Muscle of back (tissue), 13 donors: ENCODE results near the gene SCGB1A1. TPM values are rescaled to one million over a fixed set of nuclear protein-coding genes. Genes with fewer than 3 reads are reported as not detected.
"Not testable (repeated sequence)": the region's sequence is repeated elsewhere in the genome, so short reads cannot be mapped to it uniquely, and the experiment has no call there.

Experiments used
- DNase-seq, 3 donors: peaks; one replicate each; pipeline versions ENCODE4 v3.0.0 to v3.0.0-alpha.2; 2013
- long read RNA-seq, 9 donors: transcript quantifications; one replicate each; lab custom pipeline, GENCODE V29; 2026
- polyA plus RNA-seq, 10 donors: library from polyadenylated mRNA; unstranded; fragments of 120-200 nt; gene quantifications; one replicate each; pipeline ENCODE4 v1.2.1, GENCODE V29; 2013; ENCODE audit not compliant: insufficient read length in 10 of 10

Gene SCGB1A1
- not detected for polyA plus RNA-seq
- long read RNA-seq, donor 1, result 0 reads
- long read RNA-seq, donor 2, result 0 reads
- long read RNA-seq, donor 3, result 0 reads
- long read RNA-seq, donor 4, result 0 reads
- long read RNA-seq, donor 5, result 0 reads
- long read RNA-seq, donor 6, result 0 reads
- long read RNA-seq, donor 7, result 0 reads
- long read RNA-seq, donor 8, result 0 reads
- long read RNA-seq, donor 9, result 0 reads

GRCh38 chr11:62418733-62419132 is at the start of gene SCGB1A1:
Gene SCGB1A1, plus strand, starts transcription at chr11:62419033. Its CDS starts 63 bp downstream, at chr11:62419096.
- no peak for DNase-seq

GRCh38 chr11:62370743-62371440 is 47.9 kb upstream of the SCGB1A1 start:
- DNase-seq, result no peak

GRCh38 chr11:62372871-62373270 is 46.0 kb upstream of the SCGB1A1 start:
- no peak for DNase-seq

- DNase-seq, result no peak
These were observed 45.2 kb upstream of the SCGB1A1 start for GRCh38 chr11:62373464-62374119.

- no peak for DNase-seq
These were observed 44.0 kb upstream of the SCGB1A1 start for GRCh38 chr11:62374801-62375200.

GRCh38 chr11:62378459-62379063 is 40.3 kb upstream of the SCGB1A1 start:
- DNase-seq, result peak in 1 of 3 donors; percentile 40

GRCh38 chr11:62379586-62379985 is 39.2 kb upstream of the SCGB1A1 start:
- not testable (repeated sequence) for DNase-seq

GRCh38 chr11:62380821-62381245 is 38.0 kb upstream of the SCGB1A1 start:
- peak; percentile 66 to 85 (median 76) for DNase-seq

GRCh38 chr11:62383822-62384221 is 35.0 kb upstream of the SCGB1A1 start:
- DNase-seq, result no peak

- not testable (repeated sequence) for DNase-seq
These were observed 32.8 kb upstream of the SCGB1A1 start for GRCh38 chr11:62386083-62386482.

GRCh38 chr11:62387381-62387780 is 31.5 kb upstream of the SCGB1A1 start:
- DNase-seq, result no peak

GRCh38 chr11:62388999-62389398 is 29.8 kb upstream of the SCGB1A1 start:
- no peak for DNase-seq

- no peak for DNase-seq
These were observed 28.6 kb upstream of the SCGB1A1 start for GRCh38 chr11:62390237-62390636.

- DNase-seq, result no peak
These were observed 28.1 kb upstream of the SCGB1A1 start for GRCh38 chr11:62390722-62391121.

- DNase-seq, result no peak
These were observed 27.0 kb upstream of the SCGB1A1 start for GRCh38 chr11:62391642-62392425.

- no peak for DNase-seq
These were observed 26.3 kb upstream of the SCGB1A1 start for GRCh38 chr11:62392506-62392905.

GRCh38 chr11:62393061-62393611 is 25.7 kb upstream of the SCGB1A1 start:
- DNase-seq, result no peak

- no peak for DNase-seq
These were observed 25.1 kb upstream of the SCGB1A1 start for GRCh38 chr11:62393735-62394134.

GRCh38 chr11:62394825-62395538 is 23.9 kb upstream of the SCGB1A1 start:
- peak; percentile 86 to 95 (median 89) for DNase-seq

GRCh38 chr11:62395885-62396551 is 22.8 kb upstream of the SCGB1A1 start:
- DNase-seq, result no peak
